HUES64 (cell line): Measurements from ENCODE around the gene SEMA4B.
"Not testable (repeated sequence)": the region's sequence is repeated elsewhere in the genome, so short reads cannot be mapped to it uniquely, and the experiment has no call there.

Experiments
- H3K27ac ChIP-seq: 2 replicates; pipeline ENCODE4 v1.7.0; 2013; ENCODE audit warnings: low read depth, low read length, inconsistent platforms
- H3K27me3 ChIP-seq: 2 replicates; pipeline ENCODE4 v1.6.1; 2013; ENCODE audit warnings: mild to moderate bottlenecking, low read length; ENCODE audit not compliant: insufficient read depth
- H3K36me3 ChIP-seq: 2 replicates; pipeline ENCODE4 v1.6.1; 2013; ENCODE audit warnings: mild to moderate bottlenecking, low read length; ENCODE audit not compliant: insufficient read depth
- H3K4me1 ChIP-seq: 2 replicates; pipeline ENCODE4 v1.6.1; 2013; ENCODE audit warnings: mild to moderate bottlenecking, low read length, moderate library complexity; ENCODE audit not compliant: insufficient read depth
- H3K4me3 ChIP-seq: 2 replicates; pipeline ENCODE4 v1.5.1; 2013; ENCODE audit warnings: mild to moderate bottlenecking, low read length, moderate library complexity
- H3K9ac ChIP-seq: 2 replicates; pipeline ENCODE4 v1.6.1; 2013; ENCODE audit warnings: mild to moderate bottlenecking, low read depth, low read length
- H3K9me3 ChIP-seq: 2 replicates; pipeline ENCODE4 v1.6.1; 2013; ENCODE audit warnings: low read depth, low read length; ENCODE audit not compliant: insufficient read depth
- WGBS: fragments of 150-250, 120-280 bp; methylation state at CpG from one replicate; pipeline ENCODE4 v1.1.7; 2013; ENCODE audit warnings: missing lambda C conversion rate; 5-methylcytosine and 5-hydroxymethylcytosine counted together

The SEMA4B gene

GRCh38 chr15:90268415-90268814 lies 67.3 kb downstream of the SEMA4B start:
- Histone ChIP-seq H3K4me1 (peaks cover 25% of the 10 kb centered on the region), H3K9me3 (no peaks in the 10 kb centered on the region), H3K36me3 (peaks cover 60% of the 10 kb centered on the region), H3K4me3 (peak overlapping the region; percentile 74), H3K9ac (0 out of 2 replicates have a peak overlapping the region, but pooled peaks have one; percentile 20), H3K27ac (peak overlapping the region; percentile 26; the same call in 1 of the 2 replicates), H3K27me3 (no peaks in the 10 kb centered on the region)
- WGBS = no CpG with 5 or more reads among the region's 1 CpG

- H3K27me3 ChIP-seq = no peaks in the 10 kb centered on the region
- H3K36me3 ChIP-seq = peaks cover 65% of the 10 kb centered on the region
- H3K9ac ChIP-seq = no peak overlapping the region
- 96% methylated on average over 10 of the region's 10 CpGs for WGBS
- H3K27ac ChIP-seq = no peak overlapping the region
- H3K4me3 ChIP-seq = no peak overlapping the region
- no peaks in the 10 kb centered on the region for H3K9me3 ChIP-seq
- peaks cover 19% of the 10 kb centered on the region for H3K4me1 ChIP-seq
Measured at GRCh38 chr15:90270502-90271150, 69.5 kb downstream of the SEMA4B start.

- H3K27ac ChIP-seq = no peak overlapping the region
- no peak overlapping the region for H3K9ac ChIP-seq
- H3K27me3 ChIP-seq = no peaks in the 10 kb centered on the region
- no peak overlapping the region for H3K4me3 ChIP-seq
- H3K9me3 ChIP-seq = no peaks in the 10 kb centered on the region
- peaks cover 19% of the 10 kb centered on the region for H3K4me1 ChIP-seq
- WGBS = 96% methylated on average over 7 of the region's 7 CpGs
- H3K36me3 ChIP-seq = peaks cover 68% of the 10 kb centered on the region
Measured at GRCh38 chr15:90271459-90272166, 70.5 kb downstream of the SEMA4B start.

- WGBS = 97% methylated on average over 12 of the region's 12 CpGs
- H3K4me3 ChIP-seq, H3K27me3 ChIP-seq, H3K9ac ChIP-seq, H3K36me3 ChIP-seq, H3K27ac ChIP-seq, H3K9me3 ChIP-seq, H3K4me1 ChIP-seq: not testable (repeated sequence)
Measured at GRCh38 chr15:90278467-90278866, 77.3 kb downstream of the SEMA4B start.
